Gastrocnemius medialis (tissue), 4 donors: ENCODE results near the gene PARP12.

Experiments
- CTCF ChIP-seq, 5 experiments: fragments of 450-650 bp in 3 of 5; fragments of 200-600 bp in 2 of 5; sonication (generic) in 2 of 5; IDR thresholded peaks in 4 of 5; conservative IDR thresholded peaks in 1 of 5; 1 replicate in 4 of 5; 2 replicates in 1 of 5; pipeline ENCODE4 v1.5.1; 2016 to 2019; ENCODE audit warnings: antibody characterized with exemption in 5 of 5, mild to moderate bottlenecking in 3 of 5, moderate library complexity in 3 of 5
- POLR2A ChIP-seq, 2 donors: fragments of 450-650 bp; IDR thresholded peaks; one replicate each; pipeline ENCODE4 v1.6.1; 2017; ENCODE audit warnings: antibody characterized with exemption in 2 of 2, mild to moderate bottlenecking in 2 of 2, moderate library complexity in 2 of 2

- TF ChIP-seq CTCF (IDR thresholded peaks at IDR 0.05 in 4 of 5, conservative IDR thresholded peaks at IDR 0.05 in 1 of 5): no peak
- no peak for TF ChIP-seq POLR2A (IDR thresholded peaks at IDR 0.05)
Measured at GRCh38 chr7:140068033-140068432, 5.3 kb upstream of the PARP12 start.
